ENCODE data around the gene LMF1.

Gene LMF1

DNA sequence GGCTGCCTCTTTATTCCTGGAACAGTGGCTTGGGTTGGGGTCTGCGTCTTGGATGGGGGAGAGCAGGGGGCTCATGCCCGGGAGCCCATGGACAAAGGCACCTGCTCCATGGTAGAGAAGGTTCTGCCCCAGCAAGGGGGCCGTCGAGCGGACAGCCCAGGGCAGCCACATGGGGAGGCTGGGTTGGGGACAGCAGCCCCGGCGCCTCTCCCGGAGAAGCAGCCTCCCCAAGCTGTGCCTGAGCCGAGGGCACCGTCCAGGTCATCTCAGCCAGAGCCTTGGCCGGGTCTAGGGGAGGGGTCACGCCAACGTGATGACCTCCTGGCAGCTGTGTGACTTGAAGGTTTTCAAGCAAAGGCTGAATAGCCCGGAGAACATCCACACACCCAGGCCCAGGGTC, 137.4 kb downstream of the LMF1 start:
- no peak overlapping the region for H3K4me3 ChIP-seq (ENCODE audit: low read depth, low read length)
- no peak for DNase-seq (ENCODE audit: low read depth)
- TF ChIP-seq, protein P1, sequence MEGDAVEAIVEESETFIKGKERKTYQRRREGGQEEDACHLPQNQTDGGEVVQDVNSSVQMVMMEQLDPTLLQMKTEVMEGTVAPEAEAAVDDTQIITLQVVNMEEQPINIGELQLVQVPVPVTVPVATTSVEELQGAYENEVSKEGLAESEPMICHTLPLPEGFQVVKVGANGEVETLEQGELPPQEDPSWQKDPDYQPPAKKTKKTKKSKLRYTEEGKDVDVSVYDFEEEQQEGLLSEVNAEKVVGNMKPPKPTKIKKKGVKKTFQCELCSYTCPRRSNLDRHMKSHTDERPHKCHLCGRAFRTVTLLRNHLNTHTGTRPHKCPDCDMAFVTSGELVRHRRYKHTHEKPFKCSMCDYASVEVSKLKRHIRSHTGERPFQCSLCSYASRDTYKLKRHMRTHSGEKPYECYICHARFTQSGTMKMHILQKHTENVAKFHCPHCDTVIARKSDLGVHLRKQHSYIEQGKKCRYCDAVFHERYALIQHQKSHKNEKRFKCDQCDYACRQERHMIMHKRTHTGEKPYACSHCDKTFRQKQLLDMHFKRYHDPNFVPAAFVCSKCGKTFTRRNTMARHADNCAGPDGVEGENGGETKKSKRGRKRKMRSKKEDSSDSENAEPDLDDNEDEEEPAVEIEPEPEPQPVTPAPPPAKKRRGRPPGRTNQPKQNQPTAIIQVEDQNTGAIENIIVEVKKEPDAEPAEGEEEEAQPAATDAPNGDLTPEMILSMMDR (IDR thresholded peaks at IDR 0.05; ENCODE audit: control insufficient read depth, extremely low read depth, insufficient read depth) = no peak

DNA sequence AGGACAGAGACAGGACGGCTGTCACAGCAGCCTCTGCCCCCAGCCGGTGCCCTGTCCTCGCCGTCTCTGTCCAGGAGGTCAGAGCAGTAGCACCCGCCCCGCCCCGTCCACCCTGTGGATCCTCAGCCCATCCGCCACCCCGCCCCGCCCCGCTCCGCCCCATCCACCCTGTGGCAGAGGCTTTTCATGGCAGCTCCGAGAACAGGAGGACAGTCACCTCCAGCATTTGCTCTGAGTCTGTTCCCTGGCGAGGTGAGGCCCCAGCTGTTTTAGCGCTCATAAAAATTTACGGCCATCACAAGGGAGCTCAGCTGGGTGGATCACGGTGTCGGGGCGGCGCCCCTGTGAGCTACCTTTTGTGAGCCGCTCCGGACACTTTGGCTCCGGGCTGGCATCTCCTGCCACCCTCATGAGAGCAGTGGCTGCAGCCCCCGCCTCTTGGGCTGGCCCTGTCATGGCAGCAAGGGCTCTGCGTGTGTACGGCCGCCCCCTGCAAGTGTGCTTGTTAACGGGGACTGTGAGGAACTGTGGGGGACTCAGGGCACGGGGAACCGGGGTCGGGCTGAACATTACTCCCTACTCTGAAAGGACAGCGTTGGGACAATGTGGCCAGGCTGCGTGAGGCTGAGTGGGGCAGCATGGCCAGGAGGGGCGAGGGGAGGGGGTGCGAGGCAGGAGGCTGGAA, 138.0 kb downstream of the LMF1 start:
- TF ChIP-seq, protein P1 (IDR thresholded peaks at IDR 0.05; ENCODE audit: control insufficient read depth, extremely low read depth, insufficient read depth) = no peak
- DNase-seq (ENCODE audit: low read depth) = no peak
- H3K4me3 ChIP-seq (ENCODE audit: low read depth, low read length) = no peak overlapping the region

DNA sequence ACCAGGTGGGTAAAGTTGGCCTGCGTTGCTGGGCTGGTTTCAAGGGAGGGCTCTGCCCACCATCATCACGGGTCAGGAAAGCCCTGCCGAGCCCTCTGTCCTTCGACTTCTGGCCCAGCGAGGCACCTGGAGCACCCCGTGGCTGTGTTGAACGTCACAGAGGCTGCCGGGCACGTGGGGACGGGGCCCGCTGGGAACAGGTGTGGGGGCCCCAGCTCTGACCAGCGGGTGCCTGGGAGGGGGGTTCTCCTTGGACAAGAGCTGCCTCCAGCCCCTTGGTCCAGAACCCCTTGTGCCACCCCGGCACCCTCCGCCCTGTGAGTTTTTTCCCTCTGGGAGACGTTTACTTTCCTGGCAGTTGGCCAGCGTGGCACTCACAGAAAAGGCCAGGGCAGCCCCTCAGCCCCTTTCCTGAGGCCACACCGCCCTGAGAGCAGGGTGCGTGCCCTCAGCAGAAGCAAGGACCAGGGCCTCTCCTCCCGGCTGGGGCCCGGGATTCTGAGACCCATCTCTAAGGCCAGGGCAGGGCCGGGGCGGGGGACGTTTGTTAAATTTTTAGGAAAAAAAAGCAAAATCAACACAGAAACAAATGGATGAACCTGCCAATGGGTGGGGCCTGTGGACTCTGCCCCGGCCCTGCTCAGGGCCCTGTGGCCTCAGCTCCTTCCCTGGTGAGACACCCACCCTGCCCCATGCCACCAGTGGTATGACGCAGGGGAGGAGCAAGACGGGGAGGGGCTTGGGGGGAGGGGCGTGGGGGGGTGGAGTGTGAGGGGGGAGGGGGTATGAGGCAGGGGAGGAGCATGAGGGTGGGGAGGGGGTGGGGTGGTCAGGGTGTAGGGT, 139.0 kb downstream of the LMF1 start:
- H3K4me3 ChIP-seq (ENCODE audit: low read depth, low read length) = no peak overlapping the region
- TF ChIP-seq, protein P1 (IDR thresholded peaks at IDR 0.05; ENCODE audit: control insufficient read depth, extremely low read depth, insufficient read depth) = no peak
- DNase-seq (ENCODE audit: low read depth) = no peak

DNA sequence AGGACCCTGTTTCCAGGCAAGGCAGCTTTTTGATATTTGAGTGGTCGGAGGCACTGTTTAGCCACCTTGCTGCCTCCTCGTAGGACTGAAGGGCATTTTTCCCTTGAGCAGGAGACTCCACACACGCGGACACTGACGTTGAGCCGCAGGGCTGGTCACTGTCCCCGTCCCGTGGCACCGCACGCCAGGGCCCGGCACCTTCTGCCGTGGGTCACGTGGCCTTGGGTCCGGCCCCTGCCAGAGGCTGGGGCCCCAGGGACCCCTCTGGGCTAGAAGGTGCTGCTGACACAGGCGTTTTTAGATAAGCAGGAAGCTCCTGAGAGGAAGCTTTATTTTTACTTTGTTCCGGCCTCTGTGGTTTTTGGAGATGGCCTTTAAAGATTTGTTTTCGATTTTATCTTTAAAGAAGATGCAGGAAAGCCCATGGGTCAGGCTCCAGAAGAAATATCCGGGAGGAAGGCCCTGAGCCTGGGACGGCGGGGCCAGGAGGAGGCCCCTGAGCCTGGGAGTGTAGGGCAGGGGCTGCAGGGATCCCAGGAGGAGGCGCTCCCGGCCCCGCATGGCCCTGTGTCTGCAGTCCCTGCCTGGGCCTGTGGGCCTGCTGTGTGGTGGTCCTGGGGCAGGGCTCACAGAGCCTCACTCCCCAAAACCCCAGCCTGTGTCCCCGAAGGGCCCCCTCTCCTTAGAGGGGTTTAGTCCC, 139.8 kb downstream of the LMF1 start:
- H3K4me3 ChIP-seq (ENCODE audit: low read depth, low read length) = no peak overlapping the region
- DNase-seq (ENCODE audit: low read depth) = no peak
- TF ChIP-seq, protein P1 (IDR thresholded peaks at IDR 0.05; ENCODE audit: control insufficient read depth, extremely low read depth, insufficient read depth) = no peak

DNA sequence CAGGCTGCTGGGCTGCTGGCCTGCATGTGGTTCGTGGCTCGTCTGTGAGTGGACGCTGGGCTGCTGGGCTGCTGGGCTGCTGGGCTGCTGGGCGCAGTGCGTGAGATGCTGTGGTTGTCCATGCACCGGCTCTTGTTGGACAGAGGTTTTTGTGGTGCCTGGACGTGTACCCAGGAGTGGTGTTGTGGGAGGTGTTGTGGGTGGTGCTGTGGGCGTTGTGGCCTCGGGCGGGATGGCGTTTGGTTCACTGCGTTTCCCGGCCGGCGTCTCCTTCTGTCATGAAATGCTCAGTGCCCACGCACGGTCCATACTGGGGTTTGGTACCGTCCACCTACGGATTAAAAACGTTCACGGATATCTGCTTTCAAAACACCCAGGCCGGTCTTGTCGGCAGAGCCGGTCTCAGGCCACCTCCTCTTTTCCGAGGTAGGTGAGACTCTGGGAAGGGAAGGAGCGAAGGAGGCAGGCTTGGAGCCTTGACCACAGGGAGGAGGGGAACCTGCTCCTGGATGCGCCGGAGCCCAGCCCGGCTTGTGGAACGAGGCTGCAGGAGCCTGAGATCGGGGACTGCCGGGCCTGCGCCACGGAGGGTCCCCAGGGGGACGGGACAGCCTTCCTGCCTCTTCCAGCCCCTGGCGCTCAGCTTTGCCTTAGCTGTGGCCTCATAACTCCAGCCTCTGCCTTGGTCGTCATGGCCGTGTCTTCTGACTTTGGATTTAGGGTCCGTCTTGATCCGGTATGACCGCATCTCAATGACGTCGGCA, 140.5 kb downstream of the LMF1 start:
- TF ChIP-seq, protein P1 (IDR thresholded peaks at IDR 0.05; ENCODE audit: control insufficient read depth, extremely low read depth, insufficient read depth) = no peak
- no peak for DNase-seq (ENCODE audit: low read depth)

DNA sequence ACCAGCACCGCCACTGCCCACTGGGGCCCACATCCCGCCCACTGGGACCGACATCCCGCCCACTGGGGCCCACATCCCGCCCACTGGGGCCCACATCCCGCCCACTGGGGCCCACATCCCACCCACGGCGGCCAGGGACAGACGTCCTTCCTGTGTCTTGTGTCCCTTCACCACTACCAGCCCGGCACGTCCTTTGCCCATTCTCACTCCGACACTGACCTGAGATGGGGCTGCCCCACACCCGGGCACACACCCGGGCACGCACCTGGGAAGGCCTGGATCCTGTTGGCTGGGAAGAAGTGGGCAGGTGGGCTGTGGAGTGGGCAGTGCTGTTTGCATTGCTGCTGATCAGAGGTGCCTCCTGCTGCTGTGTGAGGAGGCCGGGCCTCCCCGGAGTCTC, 141.9 kb downstream of the LMF1 start:
- DNase-seq (ENCODE audit: low read depth) = no peak
- TF ChIP-seq, protein P1 (IDR thresholded peaks at IDR 0.05; ENCODE audit: control insufficient read depth, extremely low read depth, insufficient read depth) = no peak
- H3K4me3 ChIP-seq (ENCODE audit: low read depth, low read length) = no peak overlapping the region

More for the DNA sequence above, 140.5 kb downstream of the LMF1 start:
- no peak overlapping the region for H3K4me3 ChIP-seq (ENCODE audit: low read depth, low read length)

All from LNCaP clone FGC (cell line).